ENCODE data around the gene VPS41.

- no peak for TF ChIP-seq RXRA (IDR thresholded peaks at IDR 0.05)
- TF ChIP-seq, protein P1, sequence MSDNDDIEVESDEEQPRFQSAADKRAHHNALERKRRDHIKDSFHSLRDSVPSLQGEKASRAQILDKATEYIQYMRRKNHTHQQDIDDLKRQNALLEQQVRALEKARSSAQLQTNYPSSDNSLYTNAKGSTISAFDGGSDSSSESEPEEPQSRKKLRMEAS (IDR thresholded peaks at IDR 0.05) = no peak
- TF ChIP-seq, protein P2, sequence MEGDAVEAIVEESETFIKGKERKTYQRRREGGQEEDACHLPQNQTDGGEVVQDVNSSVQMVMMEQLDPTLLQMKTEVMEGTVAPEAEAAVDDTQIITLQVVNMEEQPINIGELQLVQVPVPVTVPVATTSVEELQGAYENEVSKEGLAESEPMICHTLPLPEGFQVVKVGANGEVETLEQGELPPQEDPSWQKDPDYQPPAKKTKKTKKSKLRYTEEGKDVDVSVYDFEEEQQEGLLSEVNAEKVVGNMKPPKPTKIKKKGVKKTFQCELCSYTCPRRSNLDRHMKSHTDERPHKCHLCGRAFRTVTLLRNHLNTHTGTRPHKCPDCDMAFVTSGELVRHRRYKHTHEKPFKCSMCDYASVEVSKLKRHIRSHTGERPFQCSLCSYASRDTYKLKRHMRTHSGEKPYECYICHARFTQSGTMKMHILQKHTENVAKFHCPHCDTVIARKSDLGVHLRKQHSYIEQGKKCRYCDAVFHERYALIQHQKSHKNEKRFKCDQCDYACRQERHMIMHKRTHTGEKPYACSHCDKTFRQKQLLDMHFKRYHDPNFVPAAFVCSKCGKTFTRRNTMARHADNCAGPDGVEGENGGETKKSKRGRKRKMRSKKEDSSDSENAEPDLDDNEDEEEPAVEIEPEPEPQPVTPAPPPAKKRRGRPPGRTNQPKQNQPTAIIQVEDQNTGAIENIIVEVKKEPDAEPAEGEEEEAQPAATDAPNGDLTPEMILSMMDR (IDR thresholded peaks at IDR 0.05; ENCODE audit: low read depth, low read length, missing input control) = no peak
- no peak for TF ChIP-seq JUND (IDR thresholded peaks at IDR 0.05)
- no peak for TF ChIP-seq ZBTB33 (IDR thresholded peaks at IDR 0.05)
Observed at GRCh38 chr7:38893061-38893460, 15.9 kb downstream of the VPS41 start.

Data from liver (tissue), 3 donors.